Measurements from ENCODE around the gene NAALAD2.
"Not testable (repeated sequence)": the region's sequence is repeated elsewhere in the genome, so short reads cannot be mapped to it uniquely, and the experiment has no call there.

Gene NAALAD2

GRCh38 chr11:90134478-90135003 lies at the start of gene NAALAD2:
Gene NAALAD2, plus strand, starts transcription at chr11:90134663. Its CDS starts 96 bp downstream, at chr11:90134759.
- no peak for DNase-seq (ENCODE audit: low read depth)

DNA sequence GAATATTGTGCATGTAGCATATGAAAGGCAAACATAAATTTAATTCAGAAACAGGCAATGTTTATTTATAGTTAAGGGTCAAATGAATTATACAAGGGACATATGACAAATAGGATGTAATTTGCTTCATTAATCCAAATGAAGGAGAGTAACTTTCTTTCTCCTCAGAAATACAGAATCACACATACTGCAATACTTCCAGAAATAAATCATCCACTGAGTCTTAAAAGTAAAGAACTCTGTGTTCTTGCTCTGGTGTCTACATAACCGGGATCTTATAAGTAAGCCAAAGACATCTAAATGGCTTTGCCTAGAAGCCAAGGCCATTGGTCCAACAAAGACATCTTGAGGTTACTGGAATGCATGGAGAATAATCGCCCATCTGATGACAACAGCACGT lies 48.8 kb upstream of the NAALAD2 start, which contains the start of gene UBTFL1:
Gene UBTFL1 (plus strand): TSS at position 301 of the 400 bp plus-strand sequence. CDS start 0 bp downstream, at position 301.
- DNase-seq (ENCODE audit: low read depth), result not testable (repeated sequence)

- not testable (repeated sequence) for DNase-seq (ENCODE audit: low read depth)
Measured at GRCh38 chr11:90088731-90089130, 45.7 kb upstream of the NAALAD2 start.

- DNase-seq (ENCODE audit: low read depth), result not testable (repeated sequence)
Measured at GRCh38 chr11:90095230-90095924, 39.1 kb upstream of the NAALAD2 start.

GRCh38 chr11:90098261-90098660 lies 36.2 kb upstream of the NAALAD2 start:
- not testable (repeated sequence) for DNase-seq (ENCODE audit: low read depth)

- no peak for DNase-seq (ENCODE audit: low read depth)
Measured at GRCh38 chr11:90100431-90100830, 34.0 kb upstream of the NAALAD2 start.

GRCh38 chr11:90113541-90113940 lies 20.9 kb upstream of the NAALAD2 start:
- DNase-seq (ENCODE audit: low read depth), result no peak

- no peak for DNase-seq (ENCODE audit: low read depth)
Measured at GRCh38 chr11:90120191-90120590, 14.3 kb upstream of the NAALAD2 start.

GRCh38 chr11:90124371-90124770 lies 10.1 kb upstream of the NAALAD2 start:
- no peak for DNase-seq (ENCODE audit: low read depth)

DNA sequence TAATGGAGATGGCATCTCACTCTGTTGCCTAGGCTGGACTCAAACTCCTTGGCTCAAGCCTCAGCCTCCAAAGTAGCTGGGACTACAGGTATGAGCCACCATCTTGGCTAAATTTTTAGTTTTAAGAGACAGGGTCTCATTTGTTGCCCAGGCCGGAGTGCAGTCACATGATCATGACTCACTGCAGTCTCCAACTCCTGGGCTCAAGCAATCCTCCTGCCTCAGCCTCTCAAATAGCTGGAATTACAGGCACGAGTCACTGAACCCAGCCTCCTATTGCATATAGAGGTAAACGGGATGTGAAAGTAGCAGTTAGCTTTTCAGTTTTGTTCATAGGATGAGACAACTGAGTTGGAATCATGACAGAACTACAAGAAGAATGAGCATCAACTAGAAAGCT lies 9.5 kb upstream of the NAALAD2 start:
- DNase-seq (ENCODE audit: low read depth), result no peak

- DNase-seq (ENCODE audit: low read depth), result no peak
Measured at GRCh38 chr11:90133560-90134477, 644 bp upstream of the NAALAD2 start.

DNA sequence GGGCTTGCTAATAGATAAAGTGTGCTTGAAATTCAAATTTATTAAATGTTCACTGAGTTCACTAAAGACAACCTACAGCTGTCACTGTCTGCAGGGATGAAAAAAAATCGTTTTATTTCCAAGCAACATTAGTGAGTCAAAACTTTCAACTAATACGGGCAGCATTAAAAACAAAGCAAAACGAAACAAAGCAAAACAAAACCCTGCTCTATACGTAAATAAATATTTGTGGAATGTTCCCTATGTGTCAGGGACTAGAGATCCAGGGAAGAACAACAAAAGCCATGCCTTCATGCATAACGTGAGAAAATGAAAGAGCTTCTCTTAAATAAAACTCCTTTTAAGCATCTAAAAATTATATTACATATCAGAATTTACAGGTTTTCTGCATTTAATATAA lies 553 bp downstream of the NAALAD2 start:
- no peak for DNase-seq (ENCODE audit: low read depth)

DNA sequence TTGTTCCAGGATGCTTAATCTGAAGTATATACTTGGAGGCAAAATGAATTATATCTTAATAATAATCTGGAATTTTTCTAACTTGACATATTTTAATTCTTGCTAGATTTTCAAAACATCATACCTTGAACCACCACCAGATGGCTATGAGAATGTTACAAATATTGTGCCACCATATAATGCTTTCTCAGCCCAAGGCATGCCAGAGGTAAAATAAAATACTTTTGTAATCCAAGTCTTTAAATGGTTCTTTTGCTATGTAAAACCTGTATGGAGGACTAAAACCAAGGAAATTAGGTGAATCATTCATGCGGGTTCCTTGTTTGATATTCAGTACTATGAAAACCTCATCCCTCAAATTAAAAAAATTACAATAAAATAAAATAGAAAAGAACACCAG lies 14.4 kb downstream of the NAALAD2 start:
- DNase-seq (ENCODE audit: low read depth), result no peak

DNA sequence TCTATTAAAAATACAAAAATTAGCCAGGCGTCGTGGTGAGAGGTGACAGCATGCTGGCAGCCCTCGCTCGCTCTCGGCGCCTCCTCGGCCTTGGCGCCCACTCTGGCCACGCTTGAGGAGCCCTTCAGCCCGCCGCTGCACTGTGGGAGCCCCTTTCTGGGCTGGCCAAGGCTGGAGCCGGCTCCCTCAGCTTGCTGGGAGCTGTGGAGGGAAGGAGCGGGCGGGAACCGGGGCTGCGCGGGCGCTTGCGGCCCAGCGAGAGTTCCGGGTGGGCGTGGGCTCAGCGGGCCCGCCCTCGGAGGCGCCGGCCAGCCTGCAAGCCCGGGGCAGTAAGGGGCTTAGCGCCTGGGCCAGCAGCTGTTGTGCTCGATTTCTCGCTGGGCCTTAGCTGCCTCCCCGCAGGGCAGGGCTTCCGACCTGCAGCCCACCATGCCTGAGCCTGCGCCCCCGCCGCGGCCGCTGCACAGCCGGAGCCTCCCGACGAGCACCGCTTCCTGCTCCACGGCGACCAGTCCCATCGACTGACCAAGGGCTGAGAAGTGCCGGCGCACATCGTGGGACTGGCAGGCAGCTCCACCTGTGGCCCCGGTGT lies 32.6 kb downstream of the NAALAD2 start:
- not testable (repeated sequence) for DNase-seq (ENCODE audit: low read depth)

DNA sequence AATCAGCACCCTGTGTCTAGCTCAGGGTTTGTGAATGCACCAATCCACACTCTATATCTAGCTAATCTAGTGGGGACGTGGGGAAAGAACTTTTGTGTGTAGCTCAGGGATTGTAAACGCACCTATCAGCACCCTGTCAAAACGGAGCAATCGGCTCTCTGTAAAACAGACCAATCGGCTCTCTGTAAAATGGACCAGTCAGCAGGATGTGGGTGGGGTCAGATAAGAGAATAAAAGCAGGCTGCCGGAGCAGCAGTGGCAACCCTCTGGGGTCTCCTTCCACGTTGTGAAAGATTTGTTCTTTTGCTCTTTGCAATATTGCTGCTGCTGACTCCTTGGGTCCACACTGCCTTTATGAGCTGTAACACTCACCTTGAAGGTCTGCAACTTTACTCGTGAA lies 33.2 kb downstream of the NAALAD2 start:
- DNase-seq (ENCODE audit: low read depth), result not testable (repeated sequence)

DNA sequence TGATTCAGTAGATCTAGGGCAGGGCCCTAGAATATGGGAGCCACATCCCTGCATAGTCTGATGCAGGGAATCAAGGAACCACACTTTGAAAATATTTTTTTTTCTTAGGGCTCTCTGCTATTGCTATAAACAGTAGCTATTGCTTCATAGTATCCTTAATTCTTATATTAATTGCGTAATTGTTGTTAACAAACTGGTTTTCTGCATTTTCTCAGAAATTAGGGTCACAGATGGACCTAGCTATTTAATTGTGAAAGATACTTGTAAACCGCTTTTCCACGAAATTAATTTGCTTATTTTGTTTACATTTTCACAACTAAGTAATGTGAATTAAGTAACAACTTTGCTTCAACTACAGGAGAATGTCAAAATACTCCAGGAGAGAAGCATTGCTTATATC lies 34.1 kb downstream of the NAALAD2 start:
- DNase-seq (ENCODE audit: low read depth), result no peak

DNA sequence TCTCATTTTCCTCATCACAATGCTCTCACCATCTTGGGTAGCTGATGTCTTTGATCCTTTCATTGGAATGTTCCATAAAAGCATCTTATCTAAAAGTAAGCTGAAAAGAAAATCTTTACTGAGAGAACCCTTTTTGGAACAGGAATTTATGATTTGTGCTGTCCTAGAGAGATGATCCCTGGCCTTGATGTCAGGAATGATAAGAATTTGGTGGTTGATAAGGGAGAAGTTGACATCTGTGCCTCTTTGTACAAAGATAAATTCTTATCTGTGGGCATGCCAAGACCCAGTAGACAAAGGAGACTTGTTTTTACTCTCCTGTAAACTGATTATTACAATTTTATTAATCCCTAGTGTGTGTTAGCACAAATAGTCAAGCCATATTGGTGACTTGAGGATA lies 36.9 kb downstream of the NAALAD2 start:
- no peak for DNase-seq (ENCODE audit: low read depth)

- DNase-seq (ENCODE audit: low read depth), result no peak
Measured at GRCh38 chr11:90176069-90176468, 41.6 kb downstream of the NAALAD2 start.

DNA sequence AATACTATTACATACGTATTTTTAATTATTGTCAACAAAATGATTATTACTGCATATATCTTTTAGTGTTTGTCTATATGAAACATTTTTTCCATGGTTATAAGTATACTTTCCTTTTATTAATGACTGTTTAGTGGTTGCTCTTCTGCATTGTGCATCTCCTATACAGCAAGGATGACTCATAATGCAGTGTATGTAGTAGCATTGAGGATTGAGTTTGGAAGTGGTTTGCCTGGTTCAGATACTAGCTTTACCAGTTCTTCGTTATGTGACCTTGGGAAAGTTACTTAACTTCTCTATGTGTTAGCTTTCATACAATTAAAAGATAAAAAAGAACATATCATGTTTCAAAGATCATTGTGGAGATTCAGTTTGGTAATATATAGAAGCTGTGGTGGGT lies 44.3 kb downstream of the NAALAD2 start:
- DNase-seq (ENCODE audit: low read depth), result no peak

DNA sequence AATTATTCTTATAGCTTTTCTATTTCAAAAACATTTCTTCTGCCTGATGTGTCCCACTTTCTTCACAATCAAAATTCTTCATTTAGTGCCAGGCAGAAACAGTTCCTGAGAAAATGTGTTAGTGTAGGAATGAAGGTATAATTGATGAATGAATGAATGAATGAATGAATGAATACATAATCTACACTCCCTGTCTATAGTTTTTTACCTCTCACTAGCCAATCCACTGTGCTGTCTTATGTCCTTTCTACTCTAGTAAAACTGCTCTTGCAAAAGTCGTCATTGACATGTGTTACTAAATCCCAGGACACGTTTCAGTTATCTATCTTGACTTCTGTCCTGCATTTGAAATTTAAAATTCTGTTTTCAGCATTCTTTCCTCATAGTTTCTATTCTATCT lies 45.5 kb downstream of the NAALAD2 start:
- no peak for DNase-seq (ENCODE audit: low read depth)

GRCh38 chr11:90187839-90188238 lies 53.4 kb downstream of the NAALAD2 start:
- DNase-seq (ENCODE audit: low read depth), result no peak

DNA sequence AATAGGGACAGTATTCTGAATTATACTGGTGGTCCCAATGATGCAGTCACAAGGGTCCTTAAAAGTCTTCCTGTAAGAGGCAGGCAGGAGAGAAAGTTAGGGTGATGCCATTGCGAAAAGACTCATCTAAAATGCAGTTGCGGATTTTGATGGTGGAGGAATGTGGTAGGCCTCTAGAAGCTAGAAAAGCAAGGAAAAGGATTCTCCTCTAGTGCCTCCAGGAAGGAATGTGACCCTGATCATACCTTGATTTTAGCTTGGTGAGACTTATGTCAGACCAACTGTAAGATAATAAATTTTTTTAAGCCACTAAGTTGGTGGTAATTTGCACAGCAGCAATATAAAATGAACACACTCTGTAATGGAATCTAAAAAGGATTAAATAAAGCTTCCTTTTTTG lies 54.5 kb downstream of the NAALAD2 start:
- DNase-seq (ENCODE audit: low read depth), result no peak
